Upper lobe of left lung (tissue), 6 donors: ENCODE measurements around the gene TMED8. TPM values are rescaled to one million over a fixed set of nuclear protein-coding genes. Genes with fewer than 3 reads are reported as not detected.
"Not testable (repeated sequence)": the region's sequence is repeated elsewhere in the genome, so short reads cannot be mapped to it uniquely, and the experiment has no call there.

Source experiments
- ATAC-seq, 2 donors: fragments of 200-7000 bp; cut with Tn5 transposase; one replicate each; pipeline ENCODE4 v1.9.1; 2022; ENCODE audit warnings: mild to moderate bottlenecking in 2 of 2, moderate library complexity in 2 of 2; ENCODE audit not compliant: low FRiP score in 2 of 2
- DNase-seq, 2 donors: peaks; one replicate each; pipeline ENCODE4 v3.0.0-alpha.2; 2019 to 2020
- H3K27ac ChIP-seq, 4 donors: fragments of 200-600 bp; sonication (generic); one replicate each; pipeline ENCODE4 v1.5.1; 2016 to 2019
- H3K27me3 ChIP-seq, 4 donors: fragments of 200-600 bp; sonication (generic); one replicate each; pipeline ENCODE4 v1.5.1; 2017 to 2019
- H3K36me3 ChIP-seq, 4 donors: fragments of 200-600 bp; sonication (generic); one replicate each; pipeline ENCODE4 v1.5.1; 2016 to 2019
- H3K4me1 ChIP-seq, 4 donors: fragments of 200-600 bp; sonication (generic); one replicate each; pipeline ENCODE4 v1.5.1; 2018 to 2019
- H3K4me3 ChIP-seq, 4 donors: fragments of 200-600 bp; sonication (generic); one replicate each; pipeline ENCODE4 v1.5.1; 2017 to 2019; ENCODE audit warnings: mild to moderate bottlenecking in 2 of 4, moderate library complexity in 1 of 4
- H3K9me3 ChIP-seq, 4 donors: fragments of 200-600 bp; sonication (generic); one replicate each; pipeline ENCODE4 v1.5.1; 2018 to 2019
- CTCF ChIP-seq, 6 experiments: fragments of 450-650 bp in 4 of 6; fragments of 200-600 bp in 2 of 6; sonication (generic) in 2 of 6; IDR thresholded peaks; one replicate each; pipeline ENCODE4 v1.5.1; 2016 to 2019; ENCODE audit warnings: antibody characterized with exemption in 6 of 6
- EP300 ChIP-seq, 4 donors: sonication (generic); formaldehyde crosslinking; IDR thresholded peaks; one replicate each; pipeline ENCODE4 v1.5.1; 2017; ENCODE audit warnings: antibody characterized with exemption in 4 of 4, control low read depth in 2 of 4
- POLR2A ChIP-seq, 4 donors: fragments of 450-650 bp; IDR thresholded peaks; one replicate each; pipeline ENCODE4 v1.5.1; 2016 to 2017; ENCODE audit warnings: antibody characterized with exemption in 4 of 4, mild to moderate bottlenecking in 2 of 4
- POLR2AphosphoS5 ChIP-seq, 2 donors: sonication (generic); formaldehyde crosslinking; IDR thresholded peaks; one replicate each; pipeline ENCODE4 v1.5.1; 2017; ENCODE audit warnings: antibody characterized with exemption in 2 of 2
- WGBS, 2 donors: methylation state at CpG; one replicate each; pipeline ENCODE4 v1.1.5; 2017 to 2018; 5-methylcytosine and 5-hydroxymethylcytosine counted together
- total RNA-seq, 6 donors: library from RNA; depleted of rRNA in 4 of 6; stranded (reverse); fragments of >200 nt in 4 of 6; gene quantifications; one replicate each; pipeline versions ENCODE4 v1.1.0 to v1.2.1, GENCODE V29; 2016 to 2021
- donor health status: DM: no; HTN: no; CAD: no; lungs with moderate emphysema.
- donor health status: DM: no; HTN: yes; CAD: no; lungs with severe emphysema.

The TMED8 gene
- total RNA-seq, 6 donors from 2014 or later: 7.8 to 20.6 (median 11.2) TPM

GRCh38 chr14:77322951-77323350, 53.9 kb downstream of the TMED8 start:
- Histone ChIP-seq H3K36me3 (no peaks in the 10 kb centered on the region), H3K4me3 (no peak overlapping the region), H3K9me3 (no peaks in the 10 kb centered on the region), H3K27me3 (no peaks in the 10 kb centered on the region), H3K4me1 (peaks cover 12 to 21% (median 14%) of the 10 kb centered on the region in 4 donors), H3K27ac (no peak overlapping the region)
- WGBS, 2 donors: 92 to 99% methylated on average over 5 of the region's 5 CpGs
- DNase-seq (no peak), ATAC-seq (no peak)
- TF ChIP-seq POLR2AphosphoS5 (IDR thresholded peaks at IDR 0.05) (no peak), CTCF (IDR thresholded peaks at IDR 0.05) (no peak), EP300 (IDR thresholded peaks at IDR 0.05) (no peak), POLR2A (IDR thresholded peaks at IDR 0.05) (no peak)

GRCh38 chr14:77322250-77322902, 54.5 kb downstream of the TMED8 start:
- TF ChIP-seq POLR2AphosphoS5 (IDR thresholded peaks at IDR 0.05) (no peak), CTCF (IDR thresholded peaks at IDR 0.05) (no peak), POLR2A (IDR thresholded peaks at IDR 0.05) (no peak), EP300 (IDR thresholded peaks at IDR 0.05) (no peak)
- no peaks in the 10 kb centered on the region for H3K9me3 ChIP-seq
- peaks cover 12 to 21% (median 14%) of the 10 kb centered on the region in 4 donors for H3K4me1 ChIP-seq
- DNase-seq (no peak), ATAC-seq (no peak)
- peak overlapping the region; percentile 63 to 100 (median 98) for H3K4me3 ChIP-seq
- WGBS, 2 donors: 59 to 69% methylated on average over 5 of the region's 5 CpGs
- H3K36me3 ChIP-seq: no peaks in the 10 kb centered on the region
- H3K27ac ChIP-seq: peak overlapping the region; percentile 92 to 98 (median 96)
- H3K27me3 ChIP-seq: no peaks in the 10 kb centered on the region

- Histone ChIP-seq H3K36me3 (no peaks in the 10 kb centered on the region), H3K27ac (peak within 1 kb of the TSS; percentile 92 to 98 (median 96)), H3K4me3 (peak within 1 kb of the TSS; percentile 97 to 100 (median 100)), H3K9me3 (no peaks in the 10 kb centered on the region), H3K4me1 (peaks cover 15 to 29% (median 16%) of the 10 kb centered on the region in 4 donors), H3K27me3 (no peaks in the 10 kb centered on the region)
- peak; percentile 88 to 92 for ATAC-seq
- peak; percentile 97 to 99 for DNase-seq
- TF ChIP-seq POLR2A (IDR thresholded peaks at IDR 0.05): peak in 2 of 4 donors; percentile 74 to 77
- peak in 1 of 2 donors; percentile 76 for TF ChIP-seq POLR2AphosphoS5 (IDR thresholded peaks at IDR 0.05)
- peak; percentile 48 to 83 (median 70) for TF ChIP-seq CTCF (IDR thresholded peaks at IDR 0.05)
- TF ChIP-seq EP300 (IDR thresholded peaks at IDR 0.05): no peak
- WGBS, 2 donors: 0 to 1% methylated on average over 5 to 44 of the region's 69 CpGs
These were observed 56.5 kb downstream of the TMED8 start, which contains the start of gene POMT2 for GRCh38 chr14:77320238-77320935. TSS of gene POMT2 (minus strand) at chr14:77320883. CDS start at chr14:77320681, 202 bp downstream.

GRCh38 chr14:77319422-77319821, 57.5 kb downstream of the TMED8 start:
- WGBS, 2 donors: 62 to 80% methylated on average over 5 of the region's 5 CpGs
- no peak for TF ChIP-seq POLR2AphosphoS5 (IDR thresholded peaks at IDR 0.05)
- no peak for TF ChIP-seq CTCF (IDR thresholded peaks at IDR 0.05)
- no peak for TF ChIP-seq EP300 (IDR thresholded peaks at IDR 0.05)
- no peak for TF ChIP-seq POLR2A (IDR thresholded peaks at IDR 0.05)
- no peaks in the 10 kb centered on the region for H3K27me3 ChIP-seq
- no peak for ATAC-seq
- H3K27ac ChIP-seq: peak overlapping the region in 1 of 4 donors; percentile 96
- peaks cover 15 to 31% (median 23%) of the 10 kb centered on the region in 4 donors for H3K4me1 ChIP-seq
- no peaks in the 10 kb centered on the region for H3K36me3 ChIP-seq
- DNase-seq: no peak
- H3K4me3 ChIP-seq: no peak overlapping the region
- H3K9me3 ChIP-seq: no peaks in the 10 kb centered on the region

- ATAC-seq, H3K36me3 ChIP-seq, DNase-seq, H3K4me3 ChIP-seq, H3K27me3 ChIP-seq, H3K27ac ChIP-seq, H3K9me3 ChIP-seq: not testable (repeated sequence)
- peaks cover 15 to 31% (median 26%) of the 10 kb centered on the region in 4 donors for H3K4me1 ChIP-seq
- 94 to 98% methylated on average over 8 to 11 of the region's 11 CpGs for WGBS, 2 donors
These were observed 58.1 kb downstream of the TMED8 start for GRCh38 chr14:77318756-77319155.
